ENCODE measurements around the gene RABGAP1L. TPM values are rescaled to one million over a fixed set of nuclear protein-coding genes. Genes with fewer than 3 reads are reported as not detected.

Gene RABGAP1L
- total RNA-seq, 1 experiment from 2014 or later, result 29.3 TPM

- intact Hi-C loops (cut with micrococcal nuclease), result no loop called here
- Histone ChIP-seq H3K79me2 (ENCODE audit: insufficient read depth, low read length) (peaks cover 54% of the 10 kb centered on the region), H3K4me2 (ENCODE audit: low read length) (no peak overlapping the region), H3K4me3 (replicated peaks in 1 of 2; ENCODE audit: low read depth in 1 of 2, low read length in 2 of 2) (no peak overlapping the region), H4K20me1 (ENCODE audit: insufficient read depth) (peaks cover 4% of the 10 kb centered on the region; the same call in 1 of the 2 replicates), H3K9me3 (ENCODE audit: control insufficient read depth in 1 of 2, insufficient read depth in 1 of 2, low read depth in 1 of 2, low read length in 2 of 2) (no peaks in the 10 kb centered on the region), H3K27ac (ENCODE audit: low read depth, low read length) (no peak overlapping the region), H3K9me2 (ENCODE audit: insufficient read depth) (no peaks in the 10 kb centered on the region), H3K27me3 (ENCODE audit: insufficient read depth, low read length) (no peaks in the 10 kb centered on the region), H3K36me3 (ENCODE audit: control insufficient read depth in 1 of 2, insufficient read depth in 2 of 2, low read length in 2 of 2) (no peaks in the 10 kb centered on the region), H2AFZ (ENCODE audit: low read depth, low read length, poor library complexity, severe bottlenecking) (no peak overlapping the region), H3K4me1 (ENCODE audit: control insufficient read depth in 1 of 2, insufficient read depth in 2 of 2, low read length in 2 of 2) (no peaks in the 10 kb centered on the region), H3K9ac (ENCODE audit: low read length) (no peak overlapping the region)
- ChIA-PET RAD21 (ENCODE audit: low non-redundant PET in 1 of 2, low total read pairs in 2 of 2, uncharacterized antibody in 2 of 2, unreplicated experiment in 2 of 2) (no interaction called here), POLR2A (no interaction called here), CTCF (no interaction called here)
- BruUV-seq (replicated peaks), result no TSS peak
- DNase-seq (ENCODE audit: low read depth, low spot score) (no peak), ATAC-seq (no peak)
- TF ChIP-seq ATF3 (IDR thresholded peaks at IDR 0.05) (no peak), SIN3A (IDR thresholded peaks at IDR 0.05; ENCODE audit: low read depth) (no peak), TCF7L2 (IDR thresholded peaks at IDR 0.05; ENCODE audit: borderline replicate concordance, extremely low read depth, insufficient read depth, insufficient read length) (no peak), MAX (IDR thresholded peaks at IDR 0.05) (no peak), JUND (IDR thresholded peaks at IDR 0.05) (no peak), FOSL1 (IDR thresholded peaks at IDR 0.05; ENCODE audit: low read depth) (no peak), CEBPB (IDR thresholded peaks at IDR 0.05; ENCODE audit: low read depth) (no peak), EGR1 (IDR thresholded peaks at IDR 0.05; ENCODE audit: low read depth) (no peak), ZFX (IDR thresholded peaks at IDR 0.05) (no peak), CTCF (IDR thresholded peaks at IDR 0.05 in 2 of 3, conservative IDR thresholded peaks at IDR 0.05 in 1 of 3; ENCODE audit: borderline replicate concordance in 1 of 3, insufficient read depth in 1 of 3, low read depth in 2 of 3, low read length in 2 of 3) (no peak), ZBTB33 (IDR thresholded peaks at IDR 0.05; ENCODE audit: extremely low read depth, insufficient replicate concordance, low read length) (no peak), POLR2AphosphoS5 (IDR thresholded peaks at IDR 0.05; ENCODE audit: low read depth, low read length) (no peak), ZNF274 (IDR thresholded peaks at IDR 0.05; ENCODE audit: low read depth, low read length) (no peak), EZH2 (IDR thresholded peaks at IDR 0.05) (no peak), SRF (IDR thresholded peaks at IDR 0.05; ENCODE audit: low read depth) (no peak), REST (IDR thresholded peaks at IDR 0.05; ENCODE audit: low read depth) (no peak), RAD21 (IDR thresholded peaks at IDR 0.05; ENCODE audit: low read depth) (no peak), EZH2phosphoT487 (IDR thresholded peaks at IDR 0.05; ENCODE audit: borderline replicate concordance) (no peak), SP1 (IDR thresholded peaks at IDR 0.05; ENCODE audit: low read depth) (no peak), ELF1 (IDR thresholded peaks at IDR 0.05; ENCODE audit: borderline replicate concordance, low read depth) (no peak)
These were observed 11.8 kb downstream of the RABGAP1L start for GRCh38 chr1:174171073-174171472.

Measured in HCT116 (cell line).